ENCODE measurements around the gene CAPN9.

DNA sequence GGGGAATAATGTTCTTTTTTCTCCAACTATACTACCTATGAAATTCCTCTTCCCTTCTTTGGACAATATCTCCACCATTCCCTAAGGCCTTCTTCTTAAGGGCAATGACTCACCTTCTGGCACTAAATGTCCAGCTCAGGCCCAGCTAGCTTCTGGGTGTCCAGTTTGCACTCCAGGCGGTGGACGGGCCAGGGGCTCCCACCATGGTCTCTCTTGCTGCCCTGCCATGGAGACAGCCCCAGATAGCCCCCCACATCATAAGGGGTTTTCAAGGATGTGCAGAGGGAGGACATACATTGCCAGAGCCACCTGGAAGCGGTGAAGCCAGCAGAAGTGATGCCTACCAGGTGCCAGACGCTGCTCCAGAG is 77.3 kb downstream of the CAPN9 start:
- TF ChIP-seq CTCF (conservative IDR thresholded peaks at IDR 0.05; ENCODE audit: low read depth, low read length) = no peak
- TF ChIP-seq EZH2 (IDR thresholded peaks at IDR 0.05; ENCODE audit: low read length, unreplicated experiment) = no peak
- TF ChIP-seq EZH2phosphoT487 (IDR thresholded peaks at IDR 0.05; ENCODE audit: borderline replicate concordance, low read length) = no peak
